Measurements from ENCODE around the gene ATRAID.

ATRAID gene

DNA sequence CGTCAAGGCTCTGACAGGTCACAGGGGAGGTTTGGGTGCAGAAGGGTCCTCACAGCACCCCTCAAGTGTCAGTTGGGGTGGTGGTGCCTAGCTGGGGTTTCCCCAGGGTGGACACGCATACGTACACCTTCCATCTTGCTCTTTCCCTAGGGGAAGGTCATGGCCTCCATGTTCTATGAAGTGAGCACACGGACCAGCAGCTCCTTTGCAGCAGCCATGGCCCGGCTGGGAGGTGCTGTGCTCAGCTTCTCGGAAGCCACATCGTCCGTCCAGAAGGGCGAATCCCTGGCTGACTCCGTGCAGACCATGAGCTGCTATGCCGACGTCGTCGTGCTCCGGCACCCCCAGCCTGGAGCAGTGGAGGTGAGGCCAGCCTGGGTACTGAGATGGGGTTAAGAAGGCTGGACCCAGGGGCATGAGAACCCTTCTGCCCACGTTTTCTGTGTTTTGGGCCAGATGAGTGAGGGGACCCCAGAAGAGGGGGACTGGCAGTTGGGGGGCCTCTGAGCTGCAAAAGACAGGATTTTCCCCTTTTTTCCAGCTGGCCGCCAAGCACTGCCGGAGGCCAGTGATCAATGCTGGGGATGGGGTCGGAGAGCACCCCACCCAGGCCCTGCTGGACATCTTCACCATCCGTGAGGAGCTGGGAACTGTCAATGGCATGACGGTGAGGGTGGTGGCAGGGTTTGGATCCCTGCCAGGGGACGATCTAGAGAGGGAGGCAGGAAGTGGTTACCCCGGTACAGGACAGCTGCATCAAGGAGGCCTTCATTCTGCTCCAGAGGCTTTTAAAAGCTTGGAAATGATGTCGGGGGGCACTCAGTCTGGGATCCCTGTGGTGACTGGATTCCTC lies 30.1 kb downstream of the ATRAID start:
- Histone ChIP-seq H3K14ac (ENCODE audit: low read length) (no peak overlapping the region), H2BK12ac (ENCODE audit: low read length) (no peak overlapping the region), H2BK5ac (ENCODE audit: low read length) (no peak overlapping the region), H3K4ac (ENCODE audit: low read length) (no peak overlapping the region), H3K4me3 (ENCODE audit: low read length in 2 of 2) (no peak overlapping the region), H3K18ac (ENCODE audit: low read length) (no peak overlapping the region), H2BK15ac (ENCODE audit: low read length) (no peak overlapping the region), H3K27me3 (ENCODE audit: control insufficient read depth in 3 of 3, insufficient read depth in 3 of 3, low read depth in 1 of 3, low read length in 3 of 3) (no peaks in the 10 kb centered on the region), H3K27ac (replicated peaks; ENCODE audit: low read length) (no peak overlapping the region), H2AFZ (ENCODE audit: low read length) (no peak overlapping the region), H3K9ac (ENCODE audit: low read depth, low read length, poor library complexity) (no peak overlapping the region), H4K8ac (ENCODE audit: low read depth, low read length) (no peak overlapping the region), H2AK5ac (ENCODE audit: low read depth, low read length) (no peak overlapping the region), H3K79me1 (ENCODE audit: low read depth, low read length) (peaks cover 2% of the 10 kb centered on the region), H3K4me1 (ENCODE audit: control insufficient read depth in 2 of 2, insufficient read depth in 1 of 2, low read depth in 1 of 2, low read length in 2 of 2) (no peaks in the 10 kb centered on the region), H3K9me3 (replicated peaks in 1 of 2; ENCODE audit: control insufficient read depth in 2 of 2, insufficient read depth in 1 of 2, low read depth in 1 of 2, low read length in 2 of 2) (peaks cover 0 to 2% of the 10 kb centered on the region in 2 donors), H3K36me3 (replicated peaks in 1 of 2; ENCODE audit: control insufficient read depth in 2 of 2, insufficient read depth in 2 of 2, low read length in 2 of 2) (peaks cover 70 to 84% of the 10 kb centered on the region in 2 donors), H4K91ac (ENCODE audit: low read depth, low read length, poor library complexity) (no peak overlapping the region), H3K23ac (ENCODE audit: low read depth, low read length, poor library complexity) (no peak overlapping the region), H3K4me2 (ENCODE audit: insufficient read depth, low read length, poor library complexity, severe bottlenecking) (no peak overlapping the region), H2BK120ac (ENCODE audit: low read depth, low read length) (no peak overlapping the region)
- no peak for DNase-seq (ENCODE audit: low spot score)
- no CpG with 5 or more reads among the region's 24 CpGs for WGBS, 2 donors (ENCODE audit: extremely low coverage in 2 of 2, insufficient read length in 2 of 2, insufficient replicate concordance in 1 of 2)

GRCh38 chr2:27242614-27242951 lies 30.7 kb downstream of the ATRAID start:
- H3K4me2 ChIP-seq (ENCODE audit: insufficient read depth, low read length, poor library complexity, severe bottlenecking) = no peak overlapping the region
- H3K27ac ChIP-seq (replicated peaks; ENCODE audit: low read length) = no peak overlapping the region
- H2BK5ac ChIP-seq (ENCODE audit: low read length) = no peak overlapping the region
- no peak overlapping the region for H2BK120ac ChIP-seq (ENCODE audit: low read depth, low read length)
- no peak overlapping the region for H3K14ac ChIP-seq (ENCODE audit: low read length)
- H4K8ac ChIP-seq (ENCODE audit: low read depth, low read length) = no peak overlapping the region
- no peak overlapping the region for H3K23ac ChIP-seq (ENCODE audit: low read depth, low read length, poor library complexity)
- H2AFZ ChIP-seq (ENCODE audit: low read length) = no peak overlapping the region
- H2AK5ac ChIP-seq (ENCODE audit: low read depth, low read length) = no peak overlapping the region
- no peaks in the 10 kb centered on the region for H3K27me3 ChIP-seq (ENCODE audit: control insufficient read depth in 3 of 3, insufficient read depth in 3 of 3, low read depth in 1 of 3, low read length in 3 of 3)
- H3K18ac ChIP-seq (ENCODE audit: low read length) = no peak overlapping the region
- H3K9me3 ChIP-seq (replicated peaks in 1 of 2; ENCODE audit: control insufficient read depth in 2 of 2, insufficient read depth in 1 of 2, low read depth in 1 of 2, low read length in 2 of 2) = peaks cover 0 to 2% of the 10 kb centered on the region in 2 donors
- no peak overlapping the region for H3K9ac ChIP-seq (ENCODE audit: low read depth, low read length, poor library complexity)
- no peak overlapping the region for H3K4me3 ChIP-seq (ENCODE audit: low read length in 2 of 2)
- H2BK12ac ChIP-seq (ENCODE audit: low read length) = no peak overlapping the region
- H4K91ac ChIP-seq (ENCODE audit: low read depth, low read length, poor library complexity) = no peak overlapping the region
- H3K4ac ChIP-seq (ENCODE audit: low read length) = no peak overlapping the region
- no peak overlapping the region for H2BK15ac ChIP-seq (ENCODE audit: low read length)
- no peak for DNase-seq (ENCODE audit: low spot score)
- WGBS, 2 donors (ENCODE audit: extremely low coverage in 2 of 2, insufficient read length in 2 of 2, insufficient replicate concordance in 1 of 2) = no CpG with 5 or more reads among the region's 16 CpGs
- no peaks in the 10 kb centered on the region for H3K4me1 ChIP-seq (ENCODE audit: control insufficient read depth in 2 of 2, insufficient read depth in 1 of 2, low read depth in 1 of 2, low read length in 2 of 2)
- no peaks in the 10 kb centered on the region for H3K79me1 ChIP-seq (ENCODE audit: low read depth, low read length)
- peaks cover 65 to 78% of the 10 kb centered on the region in 2 donors for H3K36me3 ChIP-seq (replicated peaks in 1 of 2; ENCODE audit: control insufficient read depth in 2 of 2, insufficient read depth in 2 of 2, low read length in 2 of 2)

DNA sequence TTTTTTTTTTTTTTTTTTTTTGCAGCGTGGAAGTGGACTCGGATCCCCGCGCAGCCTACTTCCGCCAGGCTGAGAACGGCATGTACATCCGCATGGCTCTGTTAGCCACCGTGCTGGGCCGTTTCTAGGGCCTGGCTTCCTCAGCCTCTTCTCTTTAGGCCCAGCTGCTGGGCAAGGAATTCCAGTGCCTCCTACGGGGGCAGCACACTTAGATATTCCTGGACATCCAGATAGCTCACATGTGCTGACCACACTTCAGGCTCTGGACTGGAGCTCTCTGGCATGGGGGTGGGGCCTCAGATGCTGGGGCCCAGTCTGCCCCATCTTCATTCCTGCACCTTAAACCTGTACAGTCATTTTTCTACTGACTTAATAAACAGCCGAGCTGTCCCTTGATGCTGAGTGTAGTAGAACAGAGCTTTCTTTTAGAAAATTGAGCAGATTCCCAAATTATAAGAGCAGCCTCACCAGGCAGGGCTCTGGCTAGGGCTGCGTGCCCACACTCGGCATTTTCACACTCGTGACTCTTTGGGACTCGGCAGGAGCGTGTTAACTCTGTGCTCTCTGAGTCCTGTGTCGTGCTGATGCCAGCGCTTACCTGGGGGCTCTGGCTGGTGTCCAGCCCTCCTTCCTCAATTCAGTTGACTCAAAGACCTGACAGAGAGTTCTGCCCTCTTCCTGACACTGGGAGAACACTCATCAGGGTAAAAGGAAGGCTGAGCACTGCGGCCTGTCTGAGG lies 31.7 kb downstream of the ATRAID start:
- no peak overlapping the region for H3K4me2 ChIP-seq (ENCODE audit: insufficient read depth, low read length, poor library complexity, severe bottlenecking)
- H4K91ac ChIP-seq (ENCODE audit: low read depth, low read length, poor library complexity) = no peak overlapping the region
- H3K27me3 ChIP-seq (ENCODE audit: control insufficient read depth in 3 of 3, insufficient read depth in 3 of 3, low read depth in 1 of 3, low read length in 3 of 3) = no peaks in the 10 kb centered on the region
- no peak overlapping the region for H2BK120ac ChIP-seq (ENCODE audit: low read depth, low read length)
- no peak overlapping the region for H3K23ac ChIP-seq (ENCODE audit: low read depth, low read length, poor library complexity)
- H2BK12ac ChIP-seq (ENCODE audit: low read length) = no peak overlapping the region
- no peak overlapping the region for H3K27ac ChIP-seq (replicated peaks; ENCODE audit: low read length)
- no peak for DNase-seq (ENCODE audit: low spot score)
- H4K8ac ChIP-seq (ENCODE audit: low read depth, low read length) = no peak overlapping the region
- no peak overlapping the region for H3K9ac ChIP-seq (ENCODE audit: low read depth, low read length, poor library complexity)
- H2AK5ac ChIP-seq (ENCODE audit: low read depth, low read length) = no peak overlapping the region
- H3K36me3 ChIP-seq (replicated peaks in 1 of 2; ENCODE audit: control insufficient read depth in 2 of 2, insufficient read depth in 2 of 2, low read length in 2 of 2) = peaks cover 55 to 69% of the 10 kb centered on the region in 2 donors
- WGBS, 2 donors (ENCODE audit: extremely low coverage in 2 of 2, insufficient read length in 2 of 2, insufficient replicate concordance in 1 of 2) = no CpG with 5 or more reads among the region's 19 CpGs
- no peak overlapping the region for H3K4me3 ChIP-seq (ENCODE audit: low read length in 2 of 2)
- no peak overlapping the region for H2AFZ ChIP-seq (ENCODE audit: low read length)
- H3K4me1 ChIP-seq (ENCODE audit: control insufficient read depth in 2 of 2, insufficient read depth in 1 of 2, low read depth in 1 of 2, low read length in 2 of 2) = no peaks in the 10 kb centered on the region
- no peaks in the 10 kb centered on the region for H3K79me1 ChIP-seq (ENCODE audit: low read depth, low read length)
- H3K14ac ChIP-seq (ENCODE audit: low read length) = no peak overlapping the region
- H2BK5ac ChIP-seq (ENCODE audit: low read length) = no peak overlapping the region
- no peak overlapping the region for H3K4ac ChIP-seq (ENCODE audit: low read length)
- H3K9me3 ChIP-seq (replicated peaks in 1 of 2; ENCODE audit: control insufficient read depth in 2 of 2, insufficient read depth in 1 of 2, low read depth in 1 of 2, low read length in 2 of 2) = peaks cover 0 to 2% of the 10 kb centered on the region in 2 donors
- H3K18ac ChIP-seq (ENCODE audit: low read length) = no peak overlapping the region
- H2BK15ac ChIP-seq (ENCODE audit: low read length) = no peak overlapping the region

GRCh38 chr2:27245116-27245515 lies 33.3 kb downstream of the ATRAID start:
- no peak overlapping the region for H3K4me3 ChIP-seq (ENCODE audit: low read length in 2 of 2)
- DNase-seq (ENCODE audit: low spot score) = no peak
- no CpG with 5 or more reads among the region's 10 CpGs for WGBS, 2 donors (ENCODE audit: extremely low coverage in 2 of 2, insufficient read length in 2 of 2, insufficient replicate concordance in 1 of 2)
- H3K79me1 ChIP-seq (ENCODE audit: low read depth, low read length) = no peaks in the 10 kb centered on the region
- H2BK120ac ChIP-seq (ENCODE audit: low read depth, low read length) = no peak overlapping the region
- H2BK15ac ChIP-seq (ENCODE audit: low read length) = no peak overlapping the region
- no peak overlapping the region for H3K4ac ChIP-seq (ENCODE audit: low read length)
- no peak overlapping the region for H3K9ac ChIP-seq (ENCODE audit: low read depth, low read length, poor library complexity)
- no peaks in the 10 kb centered on the region for H3K9me3 ChIP-seq (replicated peaks in 1 of 2; ENCODE audit: control insufficient read depth in 2 of 2, insufficient read depth in 1 of 2, low read depth in 1 of 2, low read length in 2 of 2)
- H3K4me2 ChIP-seq (ENCODE audit: insufficient read depth, low read length, poor library complexity, severe bottlenecking) = no peak overlapping the region
- no peaks in the 10 kb centered on the region for H3K27me3 ChIP-seq (ENCODE audit: control insufficient read depth in 3 of 3, insufficient read depth in 3 of 3, low read depth in 1 of 3, low read length in 3 of 3)
- peaks cover 43 to 53% of the 10 kb centered on the region in 2 donors for H3K36me3 ChIP-seq (replicated peaks in 1 of 2; ENCODE audit: control insufficient read depth in 2 of 2, insufficient read depth in 2 of 2, low read length in 2 of 2)
- no peak overlapping the region for H2BK12ac ChIP-seq (ENCODE audit: low read length)
- no peak overlapping the region for H3K18ac ChIP-seq (ENCODE audit: low read length)
- no peak overlapping the region for H2BK5ac ChIP-seq (ENCODE audit: low read length)
- H4K8ac ChIP-seq (ENCODE audit: low read depth, low read length) = no peak overlapping the region
- no peaks in the 10 kb centered on the region for H3K4me1 ChIP-seq (ENCODE audit: control insufficient read depth in 2 of 2, insufficient read depth in 1 of 2, low read depth in 1 of 2, low read length in 2 of 2)
- H3K27ac ChIP-seq (replicated peaks; ENCODE audit: low read length) = no peak overlapping the region
- H3K23ac ChIP-seq (ENCODE audit: low read depth, low read length, poor library complexity) = no peak overlapping the region
- no peak overlapping the region for H2AFZ ChIP-seq (ENCODE audit: low read length)
- H3K14ac ChIP-seq (ENCODE audit: low read length) = no peak overlapping the region
- H2AK5ac ChIP-seq (ENCODE audit: low read depth, low read length) = no peak overlapping the region
- no peak overlapping the region for H4K91ac ChIP-seq (ENCODE audit: low read depth, low read length, poor library complexity)

Measured in neuronal stem cell (in vitro differentiated cells).